OCI-LY7 (cell line): ENCODE data around the gene GAPDH. TPM values are rescaled to one million over a fixed set of nuclear protein-coding genes. Genes with fewer than 3 reads are reported as not detected.

Source experiments
- BruUV-seq: library from RNA; stranded (reverse); fragments of 400-500 nt; replicated peaks from 2 replicates; lab custom pipeline; 2021; lab: Mats Ljungman, UMichigan
- CTCF ChIA-PET: fragments of 300-600 bp; sonication (Branson Sonifier 250); formaldehyde crosslinking; loops from one replicate; lab custom pipeline; 2022; ENCODE audit warnings: antibody characterized with exemption; ENCODE audit not compliant: unreplicated experiment; lab: Charles Lee
- POLR2A ChIA-PET: fragments of 300-600 bp; sonication (Branson Sonifier 250); formaldehyde crosslinking; loops from one replicate; lab custom pipeline; 2022; ENCODE audit warnings: antibody characterized with exemption; lab: Charles Lee
- DNase-seq: peaks from one replicate; pipeline ENCODE4 v3.0.0-alpha.2; 2015; ENCODE audit warnings: low spot score
- H2AFZ ChIP-seq: fragments of 200-600 bp; sonication (generic), shearing (Covaris generic); 2 replicates; pipeline ENCODE4 v1.6.1; 2014; ENCODE audit warnings: mild to moderate bottlenecking, antibody characterized with exemption, low read length, moderate library complexity
- H3K27ac ChIP-seq: fragments of 200-600 bp; sonication (generic); 2 replicates; pipeline ENCODE4 v1.5.1; 2014; ENCODE audit warnings: mixed run types, low read depth, mild to moderate bottlenecking, moderate library complexity, low read length, inconsistent platforms; ENCODE audit not compliant: poor library complexity, severe bottlenecking
- H3K36me3 ChIP-seq: fragments of 200-600 bp; sonication (generic); 2 replicates; pipeline ENCODE4 v1.6.1; 2014; ENCODE audit warnings: mild to moderate bottlenecking, antibody characterized with exemption, low read length, moderate library complexity, mixed read lengths; ENCODE audit not compliant: insufficient read depth
- H3K4me1 ChIP-seq: fragments of 200-600 bp; sonication (generic); 2 replicates; pipeline ENCODE4 v1.5.1; 2014; ENCODE audit warnings: mild to moderate bottlenecking, low read length; ENCODE audit not compliant: insufficient read depth, poor library complexity, severe bottlenecking
- H3K4me2 ChIP-seq: fragments of 200-600 bp; sonication (generic); 2 replicates; pipeline ENCODE4 v1.6.1; 2014; ENCODE audit warnings: mild to moderate bottlenecking, low read length
- H3K4me3 ChIP-seq: fragments of 200-600 bp; sonication (generic); 2 replicates; pipeline ENCODE4 v1.5.1; 2014; ENCODE audit warnings: mild to moderate bottlenecking, low read depth, low read length; ENCODE audit not compliant: poor library complexity, severe bottlenecking
- H3K79me2 ChIP-seq: fragments of 200-600 bp; sonication (generic); 2 replicates; pipeline ENCODE4 v1.6.1; 2016; ENCODE audit warnings: low read depth, mild to moderate bottlenecking, low read length, moderate library complexity, mixed read lengths; ENCODE audit not compliant: insufficient read depth
- H3K9me2 ChIP-seq: fragments of 200-600 bp; sonication (generic); 2 replicates; pipeline ENCODE4 v1.6.1; 2016; ENCODE audit warnings: mild to moderate bottlenecking, low read length, mixed read lengths; ENCODE audit not compliant: insufficient read depth
- H3K9me3 ChIP-seq: fragments of 200-600 bp; sonication (generic); 2 replicates; pipeline ENCODE4 v1.6.1; 2014; ENCODE audit warnings: mild to moderate bottlenecking, mixed run types, low read length, mixed read lengths
- H4K20me1 ChIP-seq: fragments of 200-600 bp; sonication (generic); 2 replicates; pipeline ENCODE4 v1.6.1; 2014; ENCODE audit warnings: mild to moderate bottlenecking, antibody characterized with exemption, low read length, moderate library complexity, mixed read lengths; ENCODE audit not compliant: insufficient read depth
- EZH2phosphoT487 ChIP-seq: fragments of 200-600 bp; sonication (generic); IDR thresholded peaks from 2 replicates; pipeline ENCODE4 v1.6.1; 2018; ENCODE audit warnings: low read depth, borderline replicate concordance, mild to moderate bottlenecking, mixed run types, antibody characterized with exemption, low read length, moderate library complexity, mixed read lengths
- intact Hi-C: fragments of 100-400 bp; cut with micrococcal nuclease; formaldehyde crosslinking; loops from one replicate; pipeline ENCODE4 v1.10.0; 2022; ENCODE audit not compliant: unreplicated experiment
- total RNA-seq, 2 experiments: library from RNA; depleted of rRNA in 1 of 2; stranded (reverse); fragments of >200 nt in 1 of 2; shearing (Covaris generic) in 1 of 2; gene quantifications; 2 replicates each; pipeline ENCODE4 v1.2.3, GENCODE V29; 2014 to 2022
- TF ChIP-seq, protein P1 (sequence below): fragments of 200-600 bp; sonication (generic); conservative IDR thresholded peaks from 2 replicates; pipeline ENCODE4 v1.5.1; 2014; ENCODE audit warnings: mild to moderate bottlenecking, antibody characterized with exemption, low read length, moderate library complexity, mixed read lengths

The GAPDH gene
- total RNA-seq, 2 experiments from 2014 or later: 3,801 to 4,502 TPM

DNA sequence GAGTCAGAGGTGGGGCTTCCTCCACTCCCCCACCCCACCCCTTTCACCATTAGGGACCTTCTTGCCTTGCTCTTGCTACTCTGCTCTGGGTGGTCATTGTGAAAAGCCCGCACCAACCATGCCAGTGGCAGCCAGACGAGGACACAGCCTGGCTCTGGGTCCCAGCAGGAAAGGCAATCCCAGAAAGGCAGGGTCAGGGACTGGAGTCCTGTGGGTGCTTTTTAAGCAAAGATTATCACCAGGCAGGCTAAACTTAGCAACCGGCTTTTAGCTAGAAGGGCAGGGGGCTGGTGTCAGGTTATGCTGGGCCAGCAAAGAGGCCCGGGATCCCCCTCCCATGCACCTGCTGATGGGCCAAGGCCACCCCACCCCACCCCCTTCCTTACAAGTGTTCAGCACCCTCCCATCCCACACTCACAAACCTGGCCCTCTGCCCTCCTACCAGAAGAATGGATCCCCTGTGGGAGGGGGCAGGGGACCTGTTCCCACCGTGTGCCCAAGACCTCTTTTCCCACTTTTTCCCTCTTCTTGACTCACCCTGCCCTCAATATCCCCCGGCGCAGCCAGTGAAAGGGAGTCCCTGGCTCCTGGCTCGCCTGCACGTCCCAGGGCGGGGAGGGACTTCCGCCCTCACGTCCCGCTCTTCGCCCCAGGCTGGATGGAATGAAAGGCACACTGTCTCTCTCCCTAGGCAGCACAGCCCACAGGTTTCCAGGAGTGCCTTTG, 1.2 kb upstream of the GAPDH start:
- H3K4me1 ChIP-seq: peaks cover 36% of the 10 kb centered on the region
- H3K9me2 ChIP-seq: no peaks in the 10 kb centered on the region
- H3K36me3 ChIP-seq: peaks cover 82% of the 10 kb centered on the region
- POLR2A ChIA-PET: interaction anchor here (0.6 to 1.8 kb wide), 8 partner anchors 15 to 105 kb away, joined by 3 to 7 read pairs (median 4); partner anchors contain the start of genes NCAPD2 and VAMP1
- TF ChIP-seq, protein P1, sequence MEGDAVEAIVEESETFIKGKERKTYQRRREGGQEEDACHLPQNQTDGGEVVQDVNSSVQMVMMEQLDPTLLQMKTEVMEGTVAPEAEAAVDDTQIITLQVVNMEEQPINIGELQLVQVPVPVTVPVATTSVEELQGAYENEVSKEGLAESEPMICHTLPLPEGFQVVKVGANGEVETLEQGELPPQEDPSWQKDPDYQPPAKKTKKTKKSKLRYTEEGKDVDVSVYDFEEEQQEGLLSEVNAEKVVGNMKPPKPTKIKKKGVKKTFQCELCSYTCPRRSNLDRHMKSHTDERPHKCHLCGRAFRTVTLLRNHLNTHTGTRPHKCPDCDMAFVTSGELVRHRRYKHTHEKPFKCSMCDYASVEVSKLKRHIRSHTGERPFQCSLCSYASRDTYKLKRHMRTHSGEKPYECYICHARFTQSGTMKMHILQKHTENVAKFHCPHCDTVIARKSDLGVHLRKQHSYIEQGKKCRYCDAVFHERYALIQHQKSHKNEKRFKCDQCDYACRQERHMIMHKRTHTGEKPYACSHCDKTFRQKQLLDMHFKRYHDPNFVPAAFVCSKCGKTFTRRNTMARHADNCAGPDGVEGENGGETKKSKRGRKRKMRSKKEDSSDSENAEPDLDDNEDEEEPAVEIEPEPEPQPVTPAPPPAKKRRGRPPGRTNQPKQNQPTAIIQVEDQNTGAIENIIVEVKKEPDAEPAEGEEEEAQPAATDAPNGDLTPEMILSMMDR: no peak
- no peak for TF ChIP-seq EZH2phosphoT487
- H3K4me2 ChIP-seq: peak overlapping the region; percentile 91
- peak overlapping the region; percentile 95 for H3K27ac ChIP-seq
- no TSS peak for BruUV-seq
- H3K4me3 ChIP-seq: peak overlapping the region; percentile 93
- peaks cover 43% of the 10 kb centered on the region for H3K79me2 ChIP-seq
- intact Hi-C loops: loop anchor here (1.0 to 5.0 kb wide), 2 partner anchors 110 to 196 kb away; no protein-coding TSS in a partner anchor
- H2AFZ ChIP-seq: peak overlapping the region; percentile 64; the same call in 1 of the 2 replicates
- H3K9me3 ChIP-seq: no peaks in the 10 kb centered on the region
- H4K20me1 ChIP-seq: peaks cover 11% of the 10 kb centered on the region; the same call in 1 of the 2 replicates
- CTCF ChIA-PET: interaction anchor here (1.0 kb wide), 1 partner anchor 21 kb away, joined by 3 read pairs; no protein-coding TSS in a partner anchor
- DNase-seq: peak; percentile 71

DNA sequence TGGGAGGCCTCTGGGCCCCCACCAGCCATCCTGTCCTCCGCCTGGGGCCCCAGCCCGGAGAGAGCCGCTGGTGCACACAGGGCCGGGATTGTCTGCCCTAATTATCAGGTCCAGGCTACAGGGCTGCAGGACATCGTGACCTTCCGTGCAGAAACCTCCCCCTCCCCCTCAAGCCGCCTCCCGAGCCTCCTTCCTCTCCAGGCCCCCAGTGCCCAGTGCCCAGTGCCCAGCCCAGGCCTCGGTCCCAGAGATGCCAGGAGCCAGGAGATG, 729 bp upstream of the GAPDH start:
- CTCF ChIA-PET: no interaction called here
- POLR2A ChIA-PET: interaction anchor here (0.6 to 2.9 kb wide), 19 partner anchors 10 to 324 kb away, joined by 3 to 14 read pairs (median 4); partner anchors contain the start of gene USP5
- Histone ChIP-seq H4K20me1 (peaks cover 11% of the 10 kb centered on the region; the same call in 1 of the 2 replicates), H3K9me3 (no peaks in the 10 kb centered on the region), H2AFZ (peak overlapping the region; percentile 64; the same call in 1 of the 2 replicates), H3K4me2 (peak overlapping the region; percentile 91), H3K79me2 (peaks cover 43% of the 10 kb centered on the region), H3K4me3 (peak overlapping the region; percentile 93), H3K36me3 (peaks cover 82% of the 10 kb centered on the region), H3K27ac (peak overlapping the region; percentile 95), H3K9me2 (no peaks in the 10 kb centered on the region), H3K4me1 (peaks cover 41% of the 10 kb centered on the region)
- DNase-seq: no peak
- BruUV-seq: no TSS peak
- intact Hi-C loops: loop anchor here (1.0 to 5.0 kb wide), 2 partner anchors 110 to 196 kb away; no protein-coding TSS in a partner anchor
- no peak for TF ChIP-seq EZH2phosphoT487
- TF ChIP-seq, protein P1: no peak

DNA sequence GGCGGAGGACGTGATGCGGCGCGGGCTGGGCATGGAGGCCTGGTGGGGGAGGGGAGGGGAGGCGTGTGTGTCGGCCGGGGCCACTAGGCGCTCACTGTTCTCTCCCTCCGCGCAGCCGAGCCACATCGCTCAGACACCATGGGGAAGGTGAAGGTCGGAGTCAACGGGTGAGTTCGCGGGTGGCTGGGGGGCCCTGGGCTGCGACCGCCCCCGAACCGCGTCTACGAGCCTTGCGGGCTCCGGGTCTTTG, 303 bp downstream of the GAPDH start:
- peak overlapping the region; percentile 93 for H3K4me2 ChIP-seq
- H3K4me1 ChIP-seq: peaks cover 52% of the 10 kb centered on the region
- H4K20me1 ChIP-seq: peaks cover 11% of the 10 kb centered on the region; the same call in 1 of the 2 replicates
- no peaks in the 10 kb centered on the region for H3K9me3 ChIP-seq
- H3K4me3 ChIP-seq: peak overlapping the region; percentile 93
- intact Hi-C loops: loop anchor here (1.0 to 5.0 kb wide), 3 partner anchors 40 to 197 kb away; partner anchors contain the start of genes NCAPD2 and VAMP1
- no peak for DNase-seq
- no peak overlapping the region for H2AFZ ChIP-seq
- ChIA-PET POLR2A (interaction anchor here (0.5 to 2.9 kb wide), 15 partner anchors 8 to 179 kb away, joined by 3 to 14 read pairs (median 5); partner anchors contain the start of genes TAPBPL and VAMP1), CTCF (no interaction called here)
- peaks cover 43% of the 10 kb centered on the region for H3K79me2 ChIP-seq
- no peak for TF ChIP-seq EZH2phosphoT487
- TF ChIP-seq, protein P1: no peak
- peak overlapping the region; percentile 95 for H3K27ac ChIP-seq
- BruUV-seq: no TSS peak
- no peaks in the 10 kb centered on the region for H3K9me2 ChIP-seq
- H3K36me3 ChIP-seq: peaks cover 80% of the 10 kb centered on the region
